ENCODE measurements around the gene LINC01488. TPM values are rescaled to one million over a fixed set of nuclear protein-coding genes. Genes with fewer than 3 reads are reported as not detected.

The LINC01488 gene
- total and polyA plus RNA-seq, 10 of the 15 experiments (the other 5 are each of a cell fraction or from before 2014, with no cell fraction given) = not detected

DNA sequence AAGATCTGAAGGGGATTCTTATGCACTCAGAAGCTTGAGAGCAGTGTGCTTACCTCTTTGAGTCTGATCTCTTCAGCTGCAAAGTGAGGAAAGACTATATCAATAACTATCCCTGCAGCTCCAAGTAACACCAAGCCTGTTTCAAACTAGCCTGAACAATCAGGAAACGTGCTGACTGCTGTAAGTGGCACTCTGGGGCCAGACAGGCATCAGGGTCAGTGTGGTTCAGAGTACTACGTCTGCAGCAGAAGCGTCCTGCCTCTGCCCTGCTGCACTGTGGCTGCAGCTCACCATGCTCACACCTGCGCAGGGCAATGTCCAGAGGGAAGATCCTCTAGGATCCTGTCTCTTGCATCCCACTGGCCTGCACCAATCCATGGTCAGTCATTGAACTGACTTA is 25.5 kb upstream of the LINC01488 start:
- H3K36me3 ChIP-seq (ENCODE audit: control insufficient read depth in 2 of 2, insufficient read depth in 2 of 2, low read length in 1 of 2) = no peaks in the 10 kb centered on the region
- RAD21 ChIA-PET (ENCODE audit: unreplicated experiment) = interaction anchor here (0.7 kb wide), 1 partner anchor 159 kb away, joined by 3 read pairs; no protein-coding TSS in a partner anchor
- CTCF ChIA-PET = no interaction called here
- H3K4me2 ChIP-seq (ENCODE audit: control insufficient read depth, insufficient read depth) = no peak overlapping the region
- H3K9me3 ChIP-seq (replicated peaks; ENCODE audit: control insufficient read depth, insufficient read depth, low read length) = no peaks in the 10 kb centered on the region; the same call in 2 of the 3 replicates
- H3K4me1 ChIP-seq (ENCODE audit: control insufficient read depth, insufficient read depth, low read length) = no peaks in the 10 kb centered on the region
- H2AFZ ChIP-seq (ENCODE audit: control insufficient read depth, low read depth, low read length) = no peak overlapping the region
- SMC1A ChIA-PET (ENCODE audit: uncharacterized antibody, unreplicated experiment) = interaction anchor here (1.1 kb wide), 1 partner anchor 159 kb away, joined by 4 read pairs; no protein-coding TSS in a partner anchor
- H3K79me2 ChIP-seq (ENCODE audit: control insufficient read depth, insufficient read depth, low read length) = no peaks in the 10 kb centered on the region
- no peak overlapping the region for H3K27ac ChIP-seq (ENCODE audit: control insufficient read depth, insufficient read depth)
- TF ChIP-seq POLR2AphosphoS5 (IDR thresholded peaks at IDR 0.05; ENCODE audit: low read length) = no peak
- no peak for TF ChIP-seq SRF (IDR thresholded peaks at IDR 0.05; ENCODE audit: low read depth in 2 of 2, low read length in 2 of 2)
- TF ChIP-seq NR2C2 (IDR thresholded peaks at IDR 0.05; ENCODE audit: borderline replicate concordance, control insufficient read depth, insufficient read length, low read depth) = no peak
- no peak for TF ChIP-seq EP300 (IDR thresholded peaks at IDR 0.05; ENCODE audit: borderline replicate concordance in 1 of 2, control insufficient read depth in 1 of 2, low read depth in 2 of 2, low read length in 2 of 2)
- no peak for TF ChIP-seq FOXM1 (IDR thresholded peaks at IDR 0.05; ENCODE audit: low read depth, low read length)
- TF ChIP-seq, protein P1, sequence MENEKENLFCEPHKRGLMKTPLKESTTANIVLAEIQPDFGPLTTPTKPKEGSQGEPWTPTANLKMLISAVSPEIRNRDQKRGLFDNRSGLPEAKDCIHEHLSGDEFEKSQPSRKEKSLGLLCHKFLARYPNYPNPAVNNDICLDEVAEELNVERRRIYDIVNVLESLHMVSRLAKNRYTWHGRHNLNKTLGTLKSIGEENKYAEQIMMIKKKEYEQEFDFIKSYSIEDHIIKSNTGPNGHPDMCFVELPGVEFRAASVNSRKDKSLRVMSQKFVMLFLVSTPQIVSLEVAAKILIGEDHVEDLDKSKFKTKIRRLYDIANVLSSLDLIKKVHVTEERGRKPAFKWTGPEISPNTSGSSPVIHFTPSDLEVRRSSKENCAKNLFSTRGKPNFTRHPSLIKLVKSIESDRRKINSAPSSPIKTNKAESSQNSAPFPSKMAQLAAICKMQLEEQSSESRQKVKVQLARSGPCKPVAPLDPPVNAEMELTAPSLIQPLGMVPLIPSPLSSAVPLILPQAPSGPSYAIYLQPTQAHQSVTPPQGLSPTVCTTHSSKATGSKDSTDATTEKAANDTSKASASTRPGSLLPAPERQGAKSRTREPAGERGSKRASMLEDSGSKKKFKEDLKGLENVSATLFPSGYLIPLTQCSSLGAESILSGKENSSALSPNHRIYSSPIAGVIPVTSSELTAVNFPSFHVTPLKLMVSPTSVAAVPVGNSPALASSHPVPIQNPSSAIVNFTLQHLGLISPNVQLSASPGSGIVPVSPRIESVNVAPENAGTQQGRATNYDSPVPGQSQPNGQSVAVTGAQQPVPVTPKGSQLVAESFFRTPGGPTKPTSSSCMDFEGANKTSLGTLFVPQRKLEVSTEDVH (IDR thresholded peaks at IDR 0.05; ENCODE audit: low read depth, partially characterized antibody) = no peak
- TF ChIP-seq SMARCA5 (IDR thresholded peaks at IDR 0.05) = no peak
- TF ChIP-seq, protein P2, sequence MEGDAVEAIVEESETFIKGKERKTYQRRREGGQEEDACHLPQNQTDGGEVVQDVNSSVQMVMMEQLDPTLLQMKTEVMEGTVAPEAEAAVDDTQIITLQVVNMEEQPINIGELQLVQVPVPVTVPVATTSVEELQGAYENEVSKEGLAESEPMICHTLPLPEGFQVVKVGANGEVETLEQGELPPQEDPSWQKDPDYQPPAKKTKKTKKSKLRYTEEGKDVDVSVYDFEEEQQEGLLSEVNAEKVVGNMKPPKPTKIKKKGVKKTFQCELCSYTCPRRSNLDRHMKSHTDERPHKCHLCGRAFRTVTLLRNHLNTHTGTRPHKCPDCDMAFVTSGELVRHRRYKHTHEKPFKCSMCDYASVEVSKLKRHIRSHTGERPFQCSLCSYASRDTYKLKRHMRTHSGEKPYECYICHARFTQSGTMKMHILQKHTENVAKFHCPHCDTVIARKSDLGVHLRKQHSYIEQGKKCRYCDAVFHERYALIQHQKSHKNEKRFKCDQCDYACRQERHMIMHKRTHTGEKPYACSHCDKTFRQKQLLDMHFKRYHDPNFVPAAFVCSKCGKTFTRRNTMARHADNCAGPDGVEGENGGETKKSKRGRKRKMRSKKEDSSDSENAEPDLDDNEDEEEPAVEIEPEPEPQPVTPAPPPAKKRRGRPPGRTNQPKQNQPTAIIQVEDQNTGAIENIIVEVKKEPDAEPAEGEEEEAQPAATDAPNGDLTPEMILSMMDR (IDR thresholded peaks at IDR 0.05 in 2 of 3, conservative IDR thresholded peaks at IDR 0.05 in 1 of 3; ENCODE audit: control insufficient read depth in 2 of 3, extremely low read depth in 1 of 3, insufficient read depth in 1 of 3, low read depth in 3 of 3, low read length in 3 of 3) = no peak
- no peak for TF ChIP-seq ATF7 (IDR thresholded peaks at IDR 0.05; ENCODE audit: low read depth)
- TF ChIP-seq SMC3 (IDR thresholded peaks at IDR 0.05; ENCODE audit: borderline replicate concordance, low read length) = no peak
- in situ Hi-C loops (cut with MboI) = no loop called here
- intact Hi-C loops (cut with micrococcal nuclease; ENCODE audit: unreplicated experiment) = no loop called here
- WGBS (ENCODE audit: insufficient coverage, insufficient replicate concordance, low lambda C conversion rate, missing lambda C conversion rate) = 42% methylated on average over 4 of the region's 4 CpGs
- no peaks in the 10 kb centered on the region for H4K20me1 ChIP-seq (ENCODE audit: control insufficient read depth, insufficient read depth)
- H3K27me3 ChIP-seq (replicated peaks in 1 of 2; ENCODE audit: control insufficient read depth in 2 of 2, insufficient read depth in 2 of 2, low read length in 1 of 2) = no peaks in the 10 kb centered on the region; a peak in 1 of 4 replicates
- H3K4me3 ChIP-seq = no peak overlapping the region
- FAIRE-seq (no peak), ATAC-seq (no peak), DNase-seq (ENCODE audit: low read depth, low spot score) (no peak)
- H3K9ac ChIP-seq (ENCODE audit: control insufficient read depth, insufficient read depth, low read length) = no peak overlapping the region
- POLR2A ChIA-PET = no interaction called here
- BruUV-seq (replicated peaks) = no TSS peak
